HG03354 (cell line): ENCODE measurements around the gene ZNF385B.
"Not testable (repeated sequence)": the region's sequence is repeated elsewhere in the genome, so short reads cannot be mapped to it uniquely, and the experiment has no call there.

Experiments
- ATAC-seq: cut with Tn5 transposase; IDR thresholded peaks from one replicate; pipeline ENCODE4 v1.9.1; 2021; ENCODE audit warnings: mild to moderate bottlenecking; ENCODE audit not compliant: unreplicated experiment, poor library complexity, severe bottlenecking

The ZNF385B gene

DNA sequence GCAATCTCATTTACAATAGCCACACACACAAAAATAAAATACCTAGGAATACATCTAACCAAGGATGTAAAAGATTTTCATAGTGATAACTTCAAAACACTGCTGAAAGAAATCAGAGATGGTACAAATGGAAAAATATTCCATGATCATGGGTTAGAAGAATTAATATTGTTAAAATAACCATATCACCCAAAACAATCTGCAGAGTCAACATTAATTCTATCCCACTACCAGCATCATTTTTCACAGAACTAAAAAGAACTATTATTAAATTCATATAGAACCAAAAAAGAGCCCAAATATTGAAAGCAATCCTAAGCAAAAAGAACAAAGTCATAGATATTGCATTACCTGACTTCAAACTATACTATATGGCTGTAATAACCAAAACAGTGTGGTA, 50.4 kb downstream of the ZNF385B start:
- ATAC-seq = no peak

DNA sequence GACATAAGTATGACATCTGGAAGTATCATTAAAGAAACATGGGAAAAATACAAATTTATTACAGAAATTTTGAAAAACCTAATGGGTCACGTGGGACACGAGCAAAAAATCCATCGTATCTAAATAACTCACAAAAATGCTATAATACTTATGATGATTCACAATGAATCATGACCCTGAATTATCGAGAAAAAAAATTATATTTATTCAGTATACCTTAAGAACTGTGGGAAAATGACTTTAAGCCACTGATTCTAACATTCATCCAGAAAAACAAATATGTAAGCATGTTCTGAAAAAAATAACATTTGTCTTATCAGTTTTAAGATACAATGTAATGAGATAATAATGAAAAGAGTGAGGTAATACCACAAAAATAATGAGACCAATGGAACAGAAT, 51.8 kb downstream of the ZNF385B start:
- no peak for ATAC-seq

DNA sequence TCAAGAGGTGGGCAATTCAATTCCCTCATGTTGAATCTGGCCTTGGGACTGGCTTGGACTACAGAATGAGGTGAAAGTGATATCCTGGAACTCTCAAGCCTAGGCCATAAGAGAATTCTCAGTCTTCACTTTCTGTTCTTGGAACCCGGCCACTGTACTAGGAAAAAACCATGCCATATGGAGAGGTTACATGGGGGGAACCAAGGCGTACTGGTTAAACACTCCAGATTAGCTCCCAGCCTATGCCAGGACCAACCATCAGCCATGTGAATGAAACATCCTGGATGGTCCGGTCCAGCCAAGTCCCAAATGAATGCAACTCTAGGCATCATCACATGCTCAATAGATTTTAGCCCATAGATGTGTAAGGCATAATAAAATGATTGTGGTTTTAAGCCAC, 56.4 kb downstream of the ZNF385B start:
- no peak for ATAC-seq

DNA sequence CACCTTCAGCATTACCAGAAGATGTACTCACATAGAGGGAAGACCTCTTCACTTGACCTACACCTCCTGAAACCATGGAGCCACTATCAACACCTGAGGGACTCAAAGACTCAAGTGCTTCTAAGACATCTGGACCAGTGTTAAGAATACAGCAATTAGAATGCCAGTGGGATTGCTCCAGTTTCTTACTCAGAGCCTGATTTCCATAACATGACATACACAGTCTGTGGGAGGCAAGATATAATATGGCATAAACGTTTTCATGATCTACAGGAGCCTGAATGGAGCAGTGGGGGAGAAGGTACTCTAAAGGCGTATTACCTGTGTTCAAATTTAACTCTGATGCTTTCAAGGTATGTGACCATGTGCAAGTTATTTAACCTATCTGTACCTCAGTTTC, 57.2 kb downstream of the ZNF385B start:
- ATAC-seq = no peak

DNA sequence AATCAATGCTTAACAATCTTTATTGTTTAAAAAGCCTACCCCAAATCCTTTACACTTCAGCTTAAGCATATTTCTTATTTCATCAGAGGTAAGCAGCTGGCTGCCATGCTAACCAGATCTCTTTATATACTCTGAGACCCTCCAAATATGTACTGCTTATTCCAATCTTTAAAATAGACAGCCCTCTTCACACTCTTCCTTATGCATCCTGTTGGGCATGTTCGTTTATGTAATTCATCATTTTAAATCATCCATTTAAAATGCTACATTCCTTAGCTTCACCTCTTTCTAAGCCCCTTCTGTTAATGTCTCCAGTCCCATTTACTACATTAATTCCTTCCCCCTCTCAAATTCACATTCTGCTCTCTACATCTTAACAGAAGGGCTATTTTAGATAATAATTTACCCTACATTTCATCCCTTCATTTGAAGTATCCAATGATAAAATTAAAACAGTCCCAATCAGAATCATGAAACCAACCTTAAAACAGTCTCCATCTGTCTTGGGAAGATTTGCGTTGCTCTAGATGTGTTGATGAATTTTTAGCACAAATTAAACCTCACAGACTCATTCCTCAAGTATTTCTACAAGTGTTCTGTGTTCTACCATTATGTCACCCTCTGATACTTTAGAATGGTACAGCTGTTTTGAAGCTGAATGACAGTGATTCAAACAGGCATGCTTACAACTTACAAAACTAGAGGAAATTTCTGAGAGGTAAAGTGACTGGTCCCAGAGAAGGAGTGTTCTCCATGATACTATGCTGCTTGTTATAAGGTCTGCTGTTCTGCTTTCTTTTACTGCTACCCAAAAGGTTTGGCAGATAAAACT, 59.1 kb downstream of the ZNF385B start:
- ATAC-seq = no peak

DNA sequence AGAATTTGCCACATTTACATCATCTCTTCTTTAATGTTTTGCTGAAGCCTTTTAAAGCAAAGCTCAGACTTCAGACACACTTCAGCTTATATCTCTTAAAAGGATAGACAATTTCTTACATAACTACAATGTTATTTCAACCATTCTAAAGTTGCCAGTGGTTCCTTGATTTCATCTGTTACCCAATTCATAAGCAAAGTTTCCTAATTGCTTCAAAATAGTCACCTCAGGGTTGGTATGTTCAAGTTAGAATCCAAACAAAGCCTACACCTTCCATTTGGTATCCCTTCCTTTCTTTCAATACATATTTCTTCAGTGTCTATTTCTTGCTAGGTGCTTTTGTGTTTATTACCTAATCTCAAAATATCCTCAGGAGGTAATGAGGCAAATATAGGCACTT, 60.6 kb downstream of the ZNF385B start:
- no peak for ATAC-seq

DNA sequence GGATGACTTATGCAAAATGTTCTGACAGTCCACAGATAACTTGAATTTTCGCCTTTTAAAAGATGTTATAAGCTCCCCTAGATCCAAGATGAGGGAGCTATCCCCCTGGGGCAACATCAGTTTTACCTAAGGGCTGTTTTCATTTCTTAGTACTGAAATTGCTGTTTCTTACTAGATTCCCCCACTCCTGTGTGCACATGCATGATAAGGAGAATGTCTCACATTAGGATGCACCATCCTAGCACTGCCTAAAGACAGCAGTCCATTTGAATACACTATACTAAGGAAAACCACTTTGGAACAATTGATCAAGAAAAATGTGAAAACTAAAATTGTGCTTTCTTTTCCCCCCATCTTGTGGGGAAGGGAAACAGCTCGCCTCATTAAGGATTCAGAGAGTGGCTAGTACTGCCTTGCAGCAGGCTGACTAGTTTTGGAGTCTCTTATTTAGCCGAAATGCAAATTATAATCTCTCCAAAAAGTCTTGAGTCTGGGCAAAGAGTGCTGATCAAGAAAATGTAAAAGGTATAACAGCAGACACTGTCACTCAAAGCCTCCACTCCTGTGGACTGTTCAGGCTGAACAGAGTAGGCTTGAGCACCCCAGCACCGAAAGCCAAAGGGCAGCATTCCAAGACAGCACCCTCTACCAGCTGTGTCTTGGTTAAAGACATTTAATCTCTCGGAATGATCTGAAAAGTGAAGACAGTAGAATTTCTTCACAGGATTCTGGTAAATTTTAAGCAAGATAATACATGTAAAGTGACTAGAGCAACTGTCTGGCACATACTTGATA, 65.0 kb downstream of the ZNF385B start:
- no peak for ATAC-seq

DNA sequence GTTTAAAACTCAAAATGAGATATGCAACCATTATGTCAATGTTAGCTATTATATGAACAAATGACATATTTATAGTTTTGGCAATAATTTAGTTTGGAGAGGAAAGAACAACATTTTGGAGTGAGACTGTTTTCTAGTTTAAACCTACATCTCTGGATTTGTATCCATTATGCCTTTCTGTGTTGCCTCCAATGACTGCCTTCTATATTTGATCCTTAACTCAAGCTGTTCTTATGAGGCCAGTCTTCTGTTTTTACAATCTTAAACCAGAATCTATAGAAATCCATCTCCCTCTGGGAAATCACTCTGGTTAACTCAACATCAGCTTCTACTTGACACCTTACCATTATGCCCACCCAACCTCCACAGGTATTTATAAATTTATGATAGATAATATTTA, 67.5 kb downstream of the ZNF385B start:
- ATAC-seq = no peak

DNA sequence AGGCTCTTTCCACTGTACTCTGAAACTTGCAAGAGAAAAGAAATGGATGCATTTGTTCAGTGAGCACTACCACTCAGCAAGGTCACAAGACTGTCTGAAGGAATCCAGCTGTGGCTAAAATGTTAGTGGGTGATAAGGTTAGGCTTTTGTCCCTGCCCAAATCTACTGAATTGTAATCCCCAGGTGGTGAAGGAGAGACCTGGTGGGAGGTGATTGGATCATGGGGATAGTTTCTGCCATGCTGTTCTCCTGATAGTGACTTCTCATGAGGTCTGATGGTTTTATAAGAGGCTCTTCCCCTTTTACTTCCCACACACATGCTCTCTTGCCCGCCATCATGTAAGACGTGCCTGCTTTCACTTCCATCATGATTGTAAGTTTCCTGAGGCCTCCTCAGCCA, 68.2 kb downstream of the ZNF385B start:
- ATAC-seq = no peak

DNA sequence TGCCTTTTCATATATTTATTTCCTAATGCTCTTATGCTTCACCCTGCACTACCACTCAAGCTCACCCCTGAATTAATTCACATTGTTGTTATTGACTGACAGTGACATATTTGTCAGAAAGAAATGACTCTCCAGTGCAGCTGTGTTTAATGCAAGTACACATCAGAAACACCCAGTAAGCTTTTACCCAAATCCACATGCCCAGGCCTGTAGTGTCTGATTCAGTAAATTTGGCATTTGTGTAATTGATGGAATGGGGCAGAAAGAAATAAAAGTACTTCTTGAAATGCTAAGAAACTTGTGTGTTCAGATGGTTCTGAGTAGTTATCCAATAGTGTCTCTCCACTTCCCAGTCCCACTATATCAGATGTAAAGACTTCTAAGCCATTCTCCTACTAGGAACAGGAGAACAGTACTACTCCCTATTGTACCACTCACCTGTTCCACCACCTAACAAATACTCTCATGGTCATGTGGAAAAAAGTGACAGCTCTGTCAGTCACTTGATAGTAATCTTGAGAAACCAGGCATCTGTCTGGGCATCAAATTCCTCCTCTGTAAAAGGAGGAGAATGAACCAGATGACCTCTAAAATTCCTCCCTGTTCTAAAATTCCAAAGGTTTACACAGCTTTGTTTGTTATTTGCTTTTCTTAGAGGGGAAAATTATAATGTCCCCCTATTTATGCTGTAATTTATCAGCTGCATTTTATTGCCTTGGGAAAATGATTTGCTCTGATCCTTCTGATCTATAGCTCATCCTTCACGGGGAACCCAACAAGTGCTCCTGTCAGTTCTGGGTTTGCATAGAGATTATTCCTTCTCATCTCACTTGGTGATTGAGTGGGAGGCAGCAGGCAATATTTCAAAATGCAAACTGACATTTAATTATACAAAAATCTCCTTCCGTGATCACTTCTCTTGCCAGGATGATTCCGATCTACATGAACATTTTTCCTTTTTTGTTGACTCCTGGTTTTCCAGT, 70.9 kb downstream of the ZNF385B start:
- no peak for ATAC-seq

DNA sequence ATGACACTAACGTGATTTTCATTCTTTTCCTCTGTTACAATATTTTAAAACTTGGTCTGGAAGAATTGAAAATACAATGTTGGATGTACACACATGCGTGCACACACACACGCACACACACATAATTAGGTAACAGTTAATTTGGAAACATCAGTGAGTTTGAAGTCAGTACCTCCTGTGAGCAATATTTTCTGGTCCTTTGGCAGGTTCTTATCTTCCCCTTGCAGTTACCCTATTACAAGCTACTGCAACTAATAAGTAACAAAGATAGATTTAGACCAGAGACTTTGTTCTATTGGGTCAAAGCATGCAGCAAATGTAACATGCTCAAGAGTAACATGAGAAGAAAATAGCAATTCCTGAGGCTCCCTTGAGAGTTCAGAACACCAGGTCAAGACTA, 73.3 kb downstream of the ZNF385B start:
- ATAC-seq = no peak

DNA sequence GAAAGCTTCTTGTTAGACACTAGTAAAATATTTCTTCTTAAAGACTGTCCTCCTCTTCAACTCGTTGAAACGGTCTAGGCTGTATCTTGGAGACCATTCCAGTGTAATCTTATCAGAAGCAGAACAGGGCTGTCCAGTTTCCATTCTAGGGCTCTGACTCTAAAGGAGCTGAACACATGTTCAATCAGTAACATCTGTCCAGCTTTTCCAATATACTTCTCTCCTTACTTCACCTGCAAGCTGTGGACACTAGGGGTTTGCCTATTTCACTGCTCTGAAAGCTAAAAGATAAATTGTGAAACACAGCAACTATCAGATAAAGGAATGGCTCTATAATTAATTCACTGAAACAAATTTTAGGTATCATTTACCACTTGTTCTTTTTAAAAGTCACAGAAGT, 73.8 kb downstream of the ZNF385B start:
- ATAC-seq = no peak

DNA sequence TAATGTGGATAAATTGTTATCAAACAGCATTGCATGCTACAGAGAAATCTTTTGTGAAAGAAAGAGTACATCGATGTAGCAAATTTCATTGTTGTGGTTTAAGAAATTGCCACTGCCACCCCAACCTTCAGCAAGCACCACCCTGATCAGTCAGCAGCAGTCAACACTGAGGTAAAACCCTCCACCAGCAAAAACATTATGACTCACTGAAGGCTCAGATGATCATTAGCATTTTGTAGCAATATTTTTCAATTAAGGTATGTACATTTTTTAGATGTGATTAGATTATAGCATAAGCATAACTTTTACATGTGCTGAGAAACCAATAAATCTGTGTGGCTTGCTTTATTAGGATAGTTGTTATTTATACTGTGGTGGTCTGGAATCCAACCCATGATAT, 75.5 kb downstream of the ZNF385B start:
- no peak for ATAC-seq

DNA sequence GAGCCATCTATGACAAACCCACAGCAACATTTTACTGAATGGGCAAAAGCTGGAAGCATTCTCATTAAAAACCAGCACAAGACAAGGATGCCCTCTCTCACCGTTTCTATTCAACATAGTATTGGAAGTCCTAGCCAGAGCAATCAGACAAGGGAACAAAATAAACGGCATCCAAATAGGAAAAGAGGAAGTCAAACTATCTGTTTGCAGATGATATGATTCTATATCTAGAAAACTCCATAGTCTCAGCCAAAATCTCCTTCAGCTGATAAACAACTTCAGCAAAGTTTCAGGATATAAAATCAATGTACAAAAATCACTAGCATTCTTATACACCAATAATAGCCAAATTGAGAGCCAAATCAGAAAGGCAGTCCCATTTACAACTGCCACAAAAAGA, 79.1 kb downstream of the ZNF385B start:
- ATAC-seq = not testable (repeated sequence)

DNA sequence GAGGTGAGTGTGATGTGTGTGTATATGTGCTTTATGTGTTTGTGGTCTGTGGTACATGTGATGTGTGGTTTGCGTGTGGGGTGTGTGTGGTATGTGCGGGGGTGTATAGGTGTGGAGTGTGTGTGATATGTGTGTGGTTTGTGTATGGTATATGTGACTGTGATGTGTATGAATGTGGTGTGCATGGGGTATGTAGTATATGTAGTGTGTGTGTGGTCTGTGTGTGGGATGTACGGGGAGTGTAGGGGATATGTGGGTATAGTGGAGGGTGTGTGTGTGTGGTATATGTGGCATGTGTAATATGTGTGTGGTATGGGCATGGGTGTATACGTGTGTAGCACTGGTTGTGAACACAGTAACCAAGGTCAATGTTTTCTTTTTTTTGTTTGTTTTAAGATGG, 87.4 kb downstream of the ZNF385B start:
- no peak for ATAC-seq

DNA sequence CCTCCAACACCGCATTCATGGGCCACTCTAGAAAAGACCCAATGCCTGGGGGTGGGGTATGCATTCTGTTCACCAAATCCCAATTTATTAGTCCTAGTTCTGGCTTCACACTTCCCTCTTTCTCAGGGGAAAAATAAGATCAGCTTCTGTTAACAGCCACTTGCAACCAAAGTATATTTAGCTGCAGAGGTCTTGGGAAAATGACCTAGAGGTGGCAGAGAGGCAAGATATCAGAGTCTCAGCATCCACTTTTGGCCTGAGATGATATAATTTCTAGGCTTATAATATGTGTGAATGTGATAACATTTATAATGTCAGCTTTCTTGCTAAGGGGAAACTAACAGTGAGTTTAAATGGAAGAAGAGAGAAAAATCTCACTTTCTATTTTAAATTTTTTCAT, 89.1 kb downstream of the ZNF385B start:
- ATAC-seq = no peak

DNA sequence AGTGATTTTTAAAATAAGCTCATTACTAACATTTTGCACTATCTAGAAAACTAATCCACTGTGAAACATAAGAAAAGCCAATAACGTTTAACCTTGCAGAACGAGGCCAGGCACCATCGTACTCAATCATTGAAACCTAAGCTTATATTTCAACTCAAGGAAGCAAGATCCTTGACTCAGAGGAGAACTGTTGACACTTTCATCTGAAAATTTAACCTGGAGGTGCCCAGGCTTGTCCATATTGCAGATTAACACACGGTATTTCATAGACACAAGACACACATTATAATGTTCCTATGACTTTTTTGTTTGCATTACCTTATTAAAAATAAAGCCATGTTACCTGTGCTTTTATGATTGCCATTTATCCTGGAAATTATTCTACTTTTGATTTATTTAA, 89.6 kb downstream of the ZNF385B start:
- ATAC-seq = no peak

DNA sequence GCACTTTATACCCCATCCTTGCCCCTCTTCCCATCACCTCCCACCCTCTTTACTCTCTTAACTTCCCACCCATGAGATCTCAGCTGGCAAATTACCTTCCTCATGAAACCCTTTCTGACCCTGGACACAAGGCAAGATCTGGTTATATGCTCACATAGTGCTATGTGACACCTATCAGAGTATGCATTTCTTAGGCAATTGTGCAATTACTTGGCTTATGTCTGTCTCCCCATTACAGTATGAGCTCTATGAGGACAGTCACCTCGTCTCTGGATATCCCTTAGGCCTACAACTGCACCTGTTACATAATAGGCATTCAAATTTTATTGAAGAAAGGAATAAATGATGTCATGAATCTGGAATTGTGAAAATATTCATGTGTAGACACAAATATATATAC, 91.4 kb downstream of the ZNF385B start:
- no peak for ATAC-seq

DNA sequence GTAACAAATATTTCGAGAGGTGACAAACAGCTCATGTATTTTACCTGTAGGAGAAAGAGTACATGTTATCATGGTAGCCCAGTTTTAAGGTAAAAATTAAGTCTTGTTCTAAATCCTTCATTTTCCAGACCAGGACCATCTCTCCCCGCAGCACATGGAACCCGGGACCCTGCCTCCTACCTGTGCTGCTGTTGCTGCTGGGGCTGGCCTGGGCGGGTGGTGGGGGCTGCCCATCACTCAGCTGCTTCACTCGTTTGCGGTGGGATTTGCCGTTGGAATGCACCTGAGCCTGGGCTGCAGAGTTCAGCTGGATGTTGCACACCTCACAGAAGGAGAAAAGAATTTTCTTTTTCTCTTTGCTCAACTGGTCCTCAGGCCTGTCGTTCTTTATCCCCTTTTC, 92.1 kb downstream of the ZNF385B start:
- ATAC-seq = no peak

DNA sequence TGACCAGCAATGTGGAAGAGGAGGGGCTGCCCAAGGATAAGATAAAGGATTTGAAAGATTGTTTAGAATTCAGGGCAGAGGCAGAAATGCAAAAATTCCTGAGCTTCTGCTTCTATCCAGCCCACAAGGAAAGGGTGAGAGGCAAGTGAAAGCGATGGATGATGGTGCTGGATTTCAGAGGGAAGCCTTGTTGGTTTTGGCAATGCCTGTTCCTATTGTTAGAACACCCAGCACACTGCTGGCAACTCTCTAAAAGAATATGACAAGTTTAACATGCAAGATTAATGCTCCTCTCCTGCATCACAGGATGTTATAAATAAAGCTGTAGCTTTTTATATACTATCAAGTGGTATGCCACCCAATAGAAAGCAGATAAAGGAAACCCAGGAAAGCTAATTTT, 92.6 kb downstream of the ZNF385B start:
- ATAC-seq = no peak
